Duodenal mucosa (tissue), 2 donors: ENCODE results near the gene MEIG1.
A peak's percentile ranks its signal among the peaks of the same experiment; 100 is the strongest.

Experiments
- H3K27ac ChIP-seq: one replicate; pipeline ENCODE4 v1.7.0; 2013; ENCODE audit warnings: low read depth, low read length
- H3K27me3 ChIP-seq, 2 donors: one replicate each; pipeline ENCODE4 v1.7.0; 2013; ENCODE audit warnings: low read length in 2 of 2, control low read depth in 1 of 2; ENCODE audit not compliant: insufficient read depth in 2 of 2, control insufficient read depth in 1 of 2
- H3K36me3 ChIP-seq, 2 donors: one replicate each; pipeline ENCODE4 v1.7.0; 2013; ENCODE audit warnings: low read length in 2 of 2, control low read depth in 1 of 2; ENCODE audit not compliant: insufficient read depth in 2 of 2, control insufficient read depth in 1 of 2
- H3K4me1 ChIP-seq, 2 donors: one replicate each; pipeline ENCODE4 v1.7.0; 2013; ENCODE audit warnings: low read length in 2 of 2, control low read depth in 1 of 2; ENCODE audit not compliant: insufficient read depth in 2 of 2, control insufficient read depth in 1 of 2
- H3K4me3 ChIP-seq, 2 donors: one replicate each; pipeline ENCODE4 v1.7.0; 2013; ENCODE audit warnings: low read length in 2 of 2, low read depth in 1 of 2
- H3K9ac ChIP-seq, 2 donors: one replicate each; pipeline ENCODE4 v1.7.0; 2013; ENCODE audit warnings: low read length in 2 of 2, low read depth in 1 of 2
- H3K9me3 ChIP-seq, 2 donors: one replicate each; pipeline ENCODE4 v1.7.0; 2013; ENCODE audit warnings: low read length in 2 of 2, control low read depth in 1 of 2; ENCODE audit not compliant: control insufficient read depth in 1 of 2

MEIG1 gene

GRCh38 chr10:14959221-14960057, at the start of gene MEIG1:
TSS of gene MEIG1 (plus strand) at chr10:14959388. CDS start at chr10:14966469, 7,081 bp downstream.
- Histone ChIP-seq H3K9ac (peak within 1 kb of the TSS; percentile 87 to 88), H3K36me3 (no peaks in the 10 kb centered on the region), H3K27me3 (no peaks in the 10 kb centered on the region)

GRCh38 chr10:14910953-14911352, 48.2 kb upstream of the MEIG1 start:
- no peaks in the 10 kb centered on the region for H3K27me3 ChIP-seq
- H3K4me1 ChIP-seq: no peaks in the 10 kb centered on the region
- no peak overlapping the region for H3K9ac ChIP-seq
- no peak overlapping the region for H3K27ac ChIP-seq
- H3K36me3 ChIP-seq: peaks cover 15 to 57% of the 10 kb centered on the region in 2 donors
- H3K9me3 ChIP-seq: no peaks in the 10 kb centered on the region
- no peak overlapping the region for H3K4me3 ChIP-seq

More at GRCh38 chr10:14959221-14960057, at the start of gene MEIG1:
- Histone ChIP-seq H3K4me1 (peaks cover 0 to 6% of the 10 kb centered on the region in 2 donors), H3K27ac (peak within 1 kb of the TSS; percentile 84), H3K4me3 (peak within 1 kb of the TSS; percentile 86 to 87), H3K9me3 (no peaks in the 10 kb centered on the region)

- no peaks in the 10 kb centered on the region for H3K27me3 ChIP-seq
- peaks cover 2 to 6% of the 10 kb centered on the region in 2 donors for H3K9me3 ChIP-seq
- no peak overlapping the region for H3K9ac ChIP-seq
- H3K27ac ChIP-seq: no peak overlapping the region
- H3K4me1 ChIP-seq: no peaks in the 10 kb centered on the region
- no peak overlapping the region for H3K4me3 ChIP-seq
- H3K36me3 ChIP-seq: peaks cover 24 to 61% of the 10 kb centered on the region in 2 donors
Observed at GRCh38 chr10:14911801-14912200, 47.4 kb upstream of the MEIG1 start.

GRCh38 chr10:14916600-14916999, 42.6 kb upstream of the MEIG1 start:
- Histone ChIP-seq H3K9ac (no peak overlapping the region), H3K36me3 (peaks cover 37 to 66% of the 10 kb centered on the region in 2 donors), H3K4me1 (no peaks in the 10 kb centered on the region), H3K9me3 (peaks cover 12 to 19% of the 10 kb centered on the region in 2 donors), H3K4me3 (no peak overlapping the region), H3K27me3 (no peaks in the 10 kb centered on the region), H3K27ac (no peak overlapping the region)

DNA sequence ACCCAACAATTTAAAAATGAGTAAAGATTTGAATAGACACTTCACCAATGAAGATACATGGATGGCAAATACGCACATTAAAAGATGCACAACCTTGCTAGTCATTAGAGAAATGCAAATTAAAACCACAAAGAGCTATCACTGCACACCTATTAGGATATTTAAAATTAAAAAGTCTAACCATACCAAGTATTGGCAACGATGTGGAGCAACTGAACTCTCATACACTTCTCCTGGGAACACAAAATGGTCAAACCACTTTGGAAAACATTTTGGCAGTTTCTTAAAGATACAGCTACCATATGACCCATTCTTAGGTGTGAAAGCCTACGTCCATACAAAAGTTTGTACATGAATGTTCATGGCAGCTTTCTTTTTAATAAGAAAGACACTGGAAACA, 41.4 kb upstream of the MEIG1 start:
- H3K9ac ChIP-seq: no peak overlapping the region
- H3K36me3 ChIP-seq: peaks cover 47 to 78% of the 10 kb centered on the region in 2 donors
- H3K27ac ChIP-seq: no peak overlapping the region
- H3K4me3 ChIP-seq: no peak overlapping the region
- H3K27me3 ChIP-seq: no peaks in the 10 kb centered on the region
- H3K4me1 ChIP-seq: no peaks in the 10 kb centered on the region
- peaks cover 12 to 19% of the 10 kb centered on the region in 2 donors for H3K9me3 ChIP-seq

GRCh38 chr10:14918964-14919363, 40.2 kb upstream of the MEIG1 start:
- Histone ChIP-seq H3K4me3 (no peak overlapping the region), H3K27ac (no peak overlapping the region), H3K4me1 (no peaks in the 10 kb centered on the region), H3K27me3 (no peaks in the 10 kb centered on the region), H3K9ac (no peak overlapping the region), H3K9me3 (peaks cover 12 to 19% of the 10 kb centered on the region in 2 donors), H3K36me3 (peaks cover 53 to 83% of the 10 kb centered on the region in 2 donors)

DNA sequence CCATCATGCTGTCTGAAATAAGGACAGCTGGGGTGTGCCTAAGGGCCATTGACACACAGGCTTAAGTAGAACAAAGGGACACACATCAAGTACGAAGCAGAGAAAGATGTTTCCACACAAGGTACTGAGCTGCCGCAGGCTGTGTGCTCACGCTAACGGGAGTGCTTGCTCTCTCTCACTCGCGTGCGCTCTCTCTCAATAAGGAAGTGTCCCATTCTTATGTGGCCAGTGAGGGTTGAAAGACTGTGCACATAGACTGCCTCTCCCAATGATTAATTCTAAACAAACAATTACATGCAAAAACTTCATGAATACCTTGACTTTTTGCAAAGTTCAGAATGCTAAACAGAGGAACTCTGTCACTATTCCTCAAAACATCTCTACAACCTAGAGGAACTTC, 35.2 kb upstream of the MEIG1 start:
- Histone ChIP-seq H3K9me3 (no peaks in the 10 kb centered on the region), H3K27ac (no peak overlapping the region), H3K4me3 (no peak overlapping the region), H3K9ac (no peak overlapping the region), H3K4me1 (no peaks in the 10 kb centered on the region), H3K27me3 (no peaks in the 10 kb centered on the region), H3K36me3 (peaks cover 46 to 77% of the 10 kb centered on the region in 2 donors)

GRCh38 chr10:14925268-14925667, 33.9 kb upstream of the MEIG1 start:
- Histone ChIP-seq H3K27me3 (no peaks in the 10 kb centered on the region), H3K36me3 (peaks cover 36 to 71% of the 10 kb centered on the region in 2 donors), H3K4me1 (no peaks in the 10 kb centered on the region), H3K9ac (no peak overlapping the region), H3K4me3 (no peak overlapping the region), H3K27ac (no peak overlapping the region), H3K9me3 (no peaks in the 10 kb centered on the region)

DNA sequence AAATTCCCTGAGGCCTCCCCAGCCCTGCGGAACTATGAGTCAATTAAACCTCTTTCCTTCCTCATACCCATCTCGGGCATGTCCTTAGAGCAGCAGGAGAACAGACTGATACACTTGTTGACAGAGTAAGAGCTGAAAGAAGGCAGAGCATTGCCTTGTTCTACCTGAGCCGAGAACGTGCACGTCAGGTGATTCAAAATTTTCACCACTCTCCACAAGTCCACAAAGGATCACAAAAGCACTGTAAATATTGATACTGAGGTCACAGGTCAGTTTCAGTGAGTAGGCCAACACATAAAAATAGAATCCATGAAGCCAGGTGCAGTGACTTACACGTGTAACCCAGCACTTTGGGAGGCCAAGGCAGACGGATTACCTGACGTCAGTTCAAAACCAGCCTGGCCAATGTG, 33.1 kb upstream of the MEIG1 start:
- H3K27ac ChIP-seq: no peak overlapping the region
- H3K4me3 ChIP-seq: no peak overlapping the region
- H3K36me3 ChIP-seq: peaks cover 37 to 72% of the 10 kb centered on the region in 2 donors
- no peaks in the 10 kb centered on the region for H3K9me3 ChIP-seq
- H3K4me1 ChIP-seq: no peaks in the 10 kb centered on the region
- H3K9ac ChIP-seq: no peak overlapping the region
- H3K27me3 ChIP-seq: no peaks in the 10 kb centered on the region

GRCh38 chr10:14926722-14927416, 32.3 kb upstream of the MEIG1 start:
- peaks cover 31 to 72% of the 10 kb centered on the region in 2 donors for H3K36me3 ChIP-seq
- no peak overlapping the region for H3K9ac ChIP-seq
- H3K4me3 ChIP-seq: no peak overlapping the region
- H3K9me3 ChIP-seq: no peaks in the 10 kb centered on the region
- no peaks in the 10 kb centered on the region for H3K27me3 ChIP-seq
- H3K4me1 ChIP-seq: no peaks in the 10 kb centered on the region
- no peak overlapping the region for H3K27ac ChIP-seq
